Erythroblast (primary cell): ENCODE measurements around the gene BICC1.

Source experiments
- GATA1 ChIP-seq: IDR thresholded peaks from 2 replicates; pipeline ENCODE4 v1.6.1; 2011; ENCODE audit warnings: low read depth, mild to moderate bottlenecking, control low read depth, low read length, moderate library complexity
- POLR2A ChIP-seq: IDR thresholded peaks from 2 replicates; pipeline ENCODE4 v1.6.1; 2011; ENCODE audit warnings: mild to moderate bottlenecking, low read length

DNA sequence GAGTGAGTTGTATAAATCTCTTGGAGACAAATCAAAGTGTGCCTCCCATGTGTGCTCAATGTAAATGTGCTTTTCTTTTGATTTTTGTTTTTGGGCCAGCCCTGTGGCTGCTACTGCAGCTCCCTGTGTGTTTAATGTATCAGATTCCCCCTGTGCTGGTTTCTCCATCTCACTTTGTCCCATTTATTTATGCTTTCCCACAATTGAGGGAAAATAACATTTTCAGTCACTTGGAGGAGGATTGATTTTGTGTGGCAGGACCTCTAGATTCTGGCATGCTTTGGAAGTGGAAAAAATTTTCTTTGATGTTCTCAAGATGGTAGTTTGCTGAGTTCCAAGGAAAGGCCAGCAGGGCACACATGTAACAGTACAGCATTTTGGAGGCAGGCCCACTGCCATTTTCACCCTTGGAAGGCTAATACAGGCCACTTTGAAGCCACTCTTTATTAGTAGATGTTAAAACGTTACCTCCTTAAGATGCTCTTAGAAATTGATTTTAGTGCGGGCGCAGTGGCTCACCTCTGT, 323.6 kb downstream of the BICC1 start:
- TF ChIP-seq POLR2A (no peak), GATA1 (no peak)
